DMS79 treated with DMSO at 0.1 percent for 48 hours (cell line): ENCODE data around the gene ATP13A3.

ENCODE experiments used
- DNase-seq: peaks from one replicate; lab custom pipeline; 2025; lab: John Stamatoyannopoulos, UW

ATP13A3 gene

DNA sequence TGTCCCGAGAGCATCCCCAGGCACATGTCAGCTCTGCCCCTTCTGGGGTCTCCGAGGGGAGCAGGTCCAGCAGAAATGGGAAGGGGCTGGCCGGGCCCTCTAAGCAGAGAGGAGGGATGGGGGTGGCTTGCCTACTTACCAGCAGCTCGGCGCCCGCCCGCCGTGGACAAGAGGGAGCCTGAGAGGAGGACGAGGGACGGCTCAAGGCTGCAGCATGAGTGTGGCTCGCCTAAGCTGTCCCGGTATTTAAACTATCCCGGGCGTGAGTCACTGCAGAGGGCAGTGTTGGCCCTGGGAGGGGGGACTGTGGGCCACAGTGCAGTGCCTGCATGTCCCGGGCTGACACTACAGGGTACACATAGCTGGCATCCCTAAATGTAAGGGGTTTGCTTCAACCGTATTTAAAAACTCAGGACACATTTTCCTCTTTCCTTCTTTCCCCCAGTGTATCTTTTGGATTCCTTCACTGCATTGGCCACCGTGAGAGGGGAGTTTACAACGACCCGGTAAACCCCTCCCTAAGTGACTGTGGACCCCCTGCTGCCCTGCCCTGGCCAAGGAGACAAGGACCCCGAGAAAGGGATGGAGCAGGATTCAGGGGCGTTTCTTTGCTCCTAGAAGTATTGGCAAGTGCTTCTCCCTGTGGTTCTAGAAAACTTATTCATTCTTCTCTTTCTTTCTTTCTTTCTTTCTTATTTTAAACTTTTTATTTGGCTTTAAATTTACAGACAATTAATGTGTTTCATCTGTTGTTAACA is 117.1 kb downstream of the ATP13A3 start, which contains the start of gene LRRC15:
TSS of gene LRRC15 (minus strand) at position 222 of the 758 bp plus-strand sequence. CDS start 8,700 bp downstream, outside the sequence.
- DNase-seq: no peak

DNA sequence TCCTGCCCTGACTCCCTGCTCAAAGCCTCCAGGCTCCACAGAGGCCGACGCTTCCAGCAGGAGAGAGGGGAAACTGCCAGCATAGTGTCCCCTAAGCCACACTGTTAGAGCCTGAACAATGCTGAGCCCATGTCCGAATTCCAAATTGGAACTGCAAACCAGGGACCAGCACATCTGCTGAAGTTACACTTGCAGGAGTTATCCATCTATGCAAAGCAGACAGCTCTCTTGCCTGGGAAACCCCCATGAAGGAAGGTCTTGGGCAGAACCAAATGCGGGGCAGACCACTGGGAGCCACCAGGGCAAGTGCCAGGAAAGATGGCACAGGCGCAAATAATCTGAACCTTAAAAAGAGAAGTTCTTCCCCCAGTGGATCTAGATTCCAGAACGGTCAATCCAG is 117.9 kb downstream of the ATP13A3 start:
- DNase-seq: no peak

DNA sequence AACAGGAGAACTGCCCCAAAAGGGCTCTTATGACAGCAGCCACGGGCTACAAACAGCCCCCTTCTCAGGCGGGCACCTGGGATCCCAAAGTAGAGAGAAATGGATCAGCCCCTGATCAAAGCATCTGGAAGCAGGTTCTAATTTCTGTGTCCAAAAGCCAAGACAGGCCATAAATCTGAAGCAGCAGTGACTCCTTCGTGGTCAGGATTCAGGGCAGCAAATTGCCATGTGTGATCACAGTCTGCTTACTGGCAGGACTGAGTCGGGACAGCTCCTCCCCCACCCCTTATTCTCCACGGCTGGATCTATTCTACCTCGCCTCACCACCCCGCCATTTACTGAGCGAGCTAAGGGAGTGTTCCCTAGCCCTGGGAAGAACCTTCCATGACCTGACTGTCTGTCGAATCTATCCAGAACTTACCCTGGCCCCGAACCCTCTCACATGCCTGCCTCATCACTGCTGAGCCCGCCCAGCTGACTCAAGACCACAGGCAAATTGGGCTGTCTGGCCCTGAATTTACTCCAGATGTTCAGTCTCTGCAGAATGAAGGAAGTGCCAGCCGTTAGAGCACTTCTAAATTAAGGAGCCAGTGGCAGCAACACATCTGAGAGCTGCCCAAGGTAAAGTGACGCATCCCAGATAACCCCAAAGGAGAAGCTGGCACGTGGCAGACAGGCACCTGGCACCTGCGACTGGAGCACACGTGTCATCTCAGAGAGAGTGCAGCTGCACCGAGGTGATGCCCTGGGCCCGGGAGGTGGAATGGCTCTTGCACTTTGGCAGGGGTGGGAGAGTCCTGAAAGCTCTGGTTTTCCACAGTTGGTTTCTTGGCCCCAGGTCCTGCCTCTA is 118.6 kb downstream of the ATP13A3 start:
- no peak for DNase-seq

DNA sequence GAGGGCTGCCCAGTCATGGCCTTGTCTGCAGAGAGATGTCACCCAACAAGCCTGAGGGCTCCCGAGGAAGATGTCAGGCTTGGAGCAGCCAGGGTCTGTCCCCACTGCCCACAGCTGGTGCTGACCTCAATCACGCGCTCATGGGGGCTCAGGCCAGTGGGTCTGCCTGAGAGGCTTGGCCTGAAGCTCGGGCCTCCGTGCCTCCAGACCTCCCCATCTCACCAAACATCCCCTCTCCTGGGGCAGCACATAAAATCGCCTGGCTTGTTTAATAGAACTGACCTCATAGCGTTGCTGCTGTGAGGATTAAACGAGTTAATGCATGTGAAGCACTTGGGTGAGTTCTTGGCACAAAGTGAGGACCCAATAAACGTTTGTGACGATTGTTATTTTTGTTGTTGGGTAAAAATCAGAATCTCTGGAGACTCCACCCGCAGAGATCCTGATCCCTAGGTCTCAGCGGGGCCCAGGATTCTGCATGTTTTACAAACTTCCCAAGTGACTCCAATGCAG is 120.8 kb downstream of the ATP13A3 start:
- no peak for DNase-seq

DNA sequence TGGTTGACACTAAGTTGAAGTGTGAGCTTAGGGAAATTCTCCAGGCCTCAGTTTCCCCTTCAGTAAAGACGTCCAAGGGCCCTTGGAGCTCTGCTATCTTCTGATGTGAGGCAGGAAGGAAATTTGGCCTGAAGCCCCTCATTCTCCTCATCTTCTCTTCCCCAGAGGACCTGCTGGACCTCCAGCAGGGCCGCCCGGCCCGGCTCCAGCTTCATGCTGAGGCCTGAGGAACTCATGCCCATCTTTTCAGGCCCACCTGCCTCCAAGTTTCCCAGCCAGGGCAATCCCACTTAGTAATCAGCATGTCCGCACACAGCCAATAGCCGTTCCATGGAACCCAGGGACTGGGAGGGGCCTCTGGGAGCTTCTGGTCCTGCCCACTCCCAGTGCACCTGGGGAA is 121.3 kb downstream of the ATP13A3 start:
- DNase-seq: no peak

DNA sequence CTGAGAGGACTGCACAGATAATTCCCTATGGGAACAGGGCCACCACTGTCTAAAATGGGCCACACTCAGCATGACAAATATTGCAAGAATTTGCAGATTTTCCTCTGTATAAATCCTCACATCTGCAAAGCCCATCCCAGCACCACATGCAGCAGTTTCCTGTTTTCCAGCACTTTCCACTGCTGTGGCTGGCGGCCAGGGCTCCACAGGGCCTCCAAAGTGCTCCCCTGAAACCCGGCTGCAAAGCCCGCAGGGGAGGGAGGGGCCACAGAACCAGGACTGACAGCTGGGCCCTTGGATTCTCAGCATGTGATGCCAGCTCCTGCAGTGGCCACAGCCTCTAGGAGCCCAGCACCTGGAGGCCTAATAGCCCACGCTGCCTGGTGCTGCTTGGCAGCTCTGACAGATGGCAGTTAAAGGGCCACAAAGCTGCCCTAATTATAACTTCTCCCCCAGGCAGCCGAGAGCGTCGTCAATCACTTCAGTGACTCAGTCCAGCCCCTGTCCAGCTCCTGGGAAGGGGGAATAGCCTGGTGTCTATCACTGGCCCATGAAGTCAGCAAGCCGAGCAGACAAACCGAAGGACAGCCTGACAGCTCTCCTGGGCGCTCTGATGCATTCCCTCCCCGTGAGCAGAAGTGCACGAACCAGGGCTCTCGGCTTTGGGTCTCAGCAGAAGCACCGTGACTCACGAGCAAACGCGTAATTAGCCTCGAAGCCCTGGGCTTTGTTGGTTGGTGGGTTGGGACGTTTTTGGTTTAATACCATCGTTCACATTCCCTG is 122.0 kb downstream of the ATP13A3 start:
- peak; percentile 71 for DNase-seq

DNA sequence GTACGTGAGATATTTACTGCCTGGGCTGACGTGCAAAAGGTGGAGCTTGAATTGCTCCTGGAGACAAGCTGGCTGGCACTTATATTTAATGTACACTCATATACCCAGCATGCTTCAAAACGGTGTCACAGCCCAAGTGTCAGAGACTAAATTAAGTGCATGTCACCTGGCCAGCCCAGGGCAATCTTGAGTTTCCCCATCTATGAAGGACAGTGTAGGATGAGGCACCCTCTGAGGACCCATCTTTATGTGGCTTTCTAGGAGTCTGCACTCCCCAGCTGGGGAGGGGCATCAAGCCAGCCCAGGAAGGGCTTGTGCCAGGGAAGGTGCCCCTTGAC is 122.5 kb downstream of the ATP13A3 start:
- no peak for DNase-seq

DNA sequence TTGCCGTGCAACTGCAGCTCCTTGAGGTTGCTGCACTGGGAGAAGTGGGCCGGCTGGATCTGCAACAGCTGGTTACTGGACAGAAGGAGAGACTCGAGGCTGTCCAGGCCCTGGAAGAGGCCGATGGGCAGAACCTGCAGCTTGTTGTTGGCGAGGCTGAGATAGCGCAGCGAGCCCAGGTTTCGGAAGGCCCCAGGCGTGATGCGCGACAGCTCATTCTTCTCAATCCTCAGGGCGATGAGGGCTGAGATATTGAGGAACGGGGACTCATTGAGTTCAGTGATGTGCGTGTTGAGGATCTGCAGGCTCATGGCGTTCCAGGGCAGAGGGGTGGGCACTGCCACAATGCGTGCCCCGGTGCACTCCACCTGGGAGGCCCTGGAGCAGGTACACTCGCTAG is 126.2 kb downstream of the ATP13A3 start:
- no peak for DNase-seq

DNA sequence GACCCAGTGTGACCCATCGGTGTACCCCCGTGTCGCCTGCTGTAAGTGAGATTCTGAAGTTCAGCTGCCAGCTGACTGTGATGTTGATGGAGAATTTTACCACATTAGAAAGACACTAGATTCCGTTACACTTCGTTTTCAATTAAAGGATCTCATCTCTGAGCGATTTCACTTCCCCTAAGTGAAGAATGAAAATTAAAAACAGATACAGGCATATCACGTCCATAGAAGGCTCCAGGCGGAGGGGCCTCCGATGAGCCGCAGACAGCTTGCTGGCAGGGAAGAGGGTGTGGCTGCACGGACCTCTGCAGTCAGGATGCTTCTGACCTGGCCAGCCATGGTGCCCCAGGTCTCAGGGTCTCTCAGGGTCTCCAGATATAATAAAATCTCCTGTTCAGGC is 129.1 kb downstream of the ATP13A3 start:
- DNase-seq: no peak

DNA sequence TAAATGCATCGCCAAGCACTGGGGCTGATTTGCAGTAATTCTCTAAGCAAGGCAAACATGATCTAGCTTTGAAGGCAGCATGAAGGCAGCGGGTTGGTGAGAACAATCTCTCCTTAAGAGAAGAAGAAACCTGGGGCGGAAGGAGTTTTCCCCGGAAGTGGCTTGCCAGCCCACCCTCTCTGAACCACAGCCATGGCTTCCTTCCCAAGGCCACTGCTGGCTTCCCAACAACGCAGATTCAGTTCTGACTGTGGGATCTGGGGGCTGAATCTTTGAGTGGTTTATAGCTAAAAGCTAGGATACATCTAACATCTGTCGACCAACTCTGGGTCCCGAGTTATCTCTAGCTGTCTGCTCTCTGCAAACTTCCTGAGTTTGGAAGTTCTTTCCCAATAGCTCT is 131.4 kb downstream of the ATP13A3 start:
- DNase-seq: no peak

DNA sequence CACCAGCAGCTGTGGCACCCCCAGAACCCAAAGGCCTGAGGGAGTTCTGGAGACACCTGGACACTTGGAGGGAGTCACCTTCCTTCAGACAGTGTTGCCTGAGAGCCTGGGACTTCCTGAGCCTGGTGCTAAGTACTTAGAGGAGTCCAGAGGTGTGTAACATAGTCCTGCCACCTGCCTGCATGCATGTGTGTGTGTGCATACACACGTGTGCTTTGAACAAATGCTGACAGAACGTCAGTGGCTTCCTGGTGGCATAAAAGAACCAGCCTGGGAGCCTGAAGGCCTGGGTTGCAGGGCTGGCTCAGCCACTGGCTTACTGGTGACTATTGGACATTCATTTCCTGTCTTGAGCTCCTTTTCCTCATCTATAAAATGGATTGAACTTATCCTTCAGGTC is 132.5 kb downstream of the ATP13A3 start:
- DNase-seq: no peak
